Suprapubic skin (tissue), 4 donors: Measurements from ENCODE around the gene ETS2. TPM values are rescaled to one million over a fixed set of nuclear protein-coding genes. Genes with fewer than 3 reads are reported as not detected.

Experiments used
- DNase-seq, 2 donors: peaks; one replicate each; pipeline ENCODE4 v3.0.0-alpha.2; 2019; ENCODE audit warnings: low spot score in 2 of 2
- H3K27ac ChIP-seq: fragments of 200-600 bp; sonication (generic); one replicate; pipeline ENCODE4 v1.5.1; 2019
- H3K27me3 ChIP-seq: fragments of 200-600 bp; sonication (generic); one replicate; pipeline ENCODE4 v1.5.1; 2019
- H3K36me3 ChIP-seq: fragments of 200-600 bp; sonication (generic); one replicate; pipeline ENCODE4 v1.5.1; 2019
- H3K4me1 ChIP-seq: fragments of 200-600 bp; sonication (generic); one replicate; pipeline ENCODE4 v1.5.1; 2019
- H3K4me3 ChIP-seq: fragments of 200-600 bp; sonication (generic); one replicate; pipeline ENCODE4 v1.5.1; 2019; ENCODE audit warnings: mild to moderate bottlenecking
- H3K9me3 ChIP-seq: fragments of 200-600 bp; sonication (generic); one replicate; pipeline ENCODE4 v1.5.1; 2019
- EP300 ChIP-seq: sonication (generic); formaldehyde crosslinking; IDR thresholded peaks from one replicate; pipeline ENCODE4 v1.6.1; 2017; ENCODE audit warnings: antibody characterized with exemption
- POLR2A ChIP-seq, 2 donors: fragments of 450-650 bp; IDR thresholded peaks; one replicate each; pipeline ENCODE4 v1.6.1; 2017; ENCODE audit warnings: antibody characterized with exemption in 2 of 2, mild to moderate bottlenecking in 2 of 2, moderate library complexity in 2 of 2
- POLR2AphosphoS5 ChIP-seq, 3 donors: sonication (generic); formaldehyde crosslinking; IDR thresholded peaks; one replicate each; pipeline ENCODE4 v1.6.1; 2017; ENCODE audit warnings: antibody characterized with exemption in 3 of 3
- WGBS: methylation state at CpG from one replicate; pipeline ENCODE4 v1.1.5; 2018; 5-methylcytosine and 5-hydroxymethylcytosine counted together
- total RNA-seq, 4 donors: library from RNA; depleted of rRNA; stranded (reverse); fragments of >200 nt; gene quantifications; one replicate each; pipeline ENCODE4 v1.1.0, GENCODE V29; 2016
- TF ChIP-seq, protein P1 (sequence below), 2 donors: fragments of 200-600 bp in 1 of 2; fragments of 450-650 bp in 1 of 2; sonication (generic) in 1 of 2; IDR thresholded peaks; one replicate each; pipeline ENCODE4 v1.5.1; 2016 to 2019; ENCODE audit warnings: antibody characterized with exemption in 2 of 2, mild to moderate bottlenecking in 1 of 2, moderate library complexity in 1 of 2

The ETS2 gene
- total RNA-seq, 4 donors from 2014 or later: 198 to 510 (median 416) TPM

DNA sequence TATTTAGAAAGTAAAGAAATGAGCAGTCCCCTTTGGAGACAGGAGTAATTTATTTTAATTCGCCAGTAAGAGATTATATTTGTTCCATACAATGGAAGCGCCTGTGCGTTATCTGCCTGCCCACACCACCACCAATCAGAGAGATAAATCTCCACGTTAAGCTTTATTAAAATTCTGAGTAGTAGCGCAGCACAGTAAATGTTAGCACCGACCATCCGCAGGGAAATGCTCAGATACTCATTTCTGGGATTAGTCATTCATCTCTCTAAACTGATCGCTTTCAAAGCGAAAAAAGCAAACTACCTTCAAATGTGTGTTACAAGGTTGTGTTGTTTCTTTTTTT lies 1.2 kb downstream of the ETS2 start:
- H3K4me1 ChIP-seq: peaks cover 43% of the 10 kb centered on the region
- H3K9me3 ChIP-seq: no peaks in the 10 kb centered on the region
- peak overlapping the region; percentile 82 for H3K4me3 ChIP-seq
- DNase-seq: no peak
- 6% methylated on average over 9 of the region's 9 CpGs for WGBS
- H3K27me3 ChIP-seq: no peaks in the 10 kb centered on the region
- TF ChIP-seq POLR2AphosphoS5 (IDR thresholded peaks at IDR 0.05) (no peak), POLR2A (IDR thresholded peaks at IDR 0.05) (no peak), EP300 (no peak)
- peak overlapping the region; percentile 93 for H3K27ac ChIP-seq
- peaks cover 6% of the 10 kb centered on the region for H3K36me3 ChIP-seq

DNA sequence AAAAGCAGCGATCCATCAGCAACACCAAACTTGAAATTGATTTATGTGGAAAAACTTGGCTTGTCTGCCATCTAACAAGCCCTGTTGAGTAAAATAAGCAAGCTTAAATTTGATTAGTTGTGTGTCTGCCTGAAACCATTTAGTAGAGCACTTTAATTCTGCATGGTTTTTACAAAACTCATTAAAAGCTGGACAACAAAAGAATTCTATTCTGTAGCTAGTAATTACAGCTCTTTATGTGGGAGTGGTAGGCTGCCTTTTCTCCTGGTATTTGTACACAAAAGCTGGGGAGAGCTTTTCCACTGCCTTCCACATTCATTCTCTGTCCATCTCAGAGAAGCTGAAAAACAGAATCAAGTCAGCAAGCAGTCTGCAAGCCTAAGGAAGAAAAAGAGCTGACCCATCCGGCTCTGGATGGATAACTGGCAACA lies 1.7 kb downstream of the ETS2 start:
- H3K4me1 ChIP-seq: peaks cover 48% of the 10 kb centered on the region

DNA sequence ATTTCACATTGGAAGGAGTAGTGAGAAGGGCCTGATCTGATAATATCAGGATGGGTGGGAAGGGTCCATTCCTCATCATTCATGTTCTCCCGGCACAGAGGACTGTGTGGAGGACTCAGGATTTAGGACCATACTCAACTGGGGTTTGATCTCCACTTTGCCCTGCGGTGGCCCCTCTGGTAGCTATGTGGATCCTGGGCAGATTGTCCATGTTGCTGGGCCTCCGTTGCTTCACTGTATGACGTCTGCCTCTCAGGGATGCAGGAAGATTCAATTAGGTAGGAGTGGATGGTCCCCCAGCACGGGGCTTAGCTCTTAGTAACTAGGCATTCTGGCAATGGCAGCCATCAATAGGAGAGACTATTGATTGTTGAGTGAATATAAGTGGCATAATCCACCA lies 2.3 kb downstream of the ETS2 start:
- DNase-seq: no peak
- H3K27me3 ChIP-seq: no peaks in the 10 kb centered on the region
- H3K36me3 ChIP-seq: peaks cover 17% of the 10 kb centered on the region
- peak overlapping the region; percentile 82 for H3K4me3 ChIP-seq
- no peaks in the 10 kb centered on the region for H3K9me3 ChIP-seq
- TF ChIP-seq POLR2AphosphoS5 (IDR thresholded peaks at IDR 0.05): no peak
- TF ChIP-seq, protein P1, sequence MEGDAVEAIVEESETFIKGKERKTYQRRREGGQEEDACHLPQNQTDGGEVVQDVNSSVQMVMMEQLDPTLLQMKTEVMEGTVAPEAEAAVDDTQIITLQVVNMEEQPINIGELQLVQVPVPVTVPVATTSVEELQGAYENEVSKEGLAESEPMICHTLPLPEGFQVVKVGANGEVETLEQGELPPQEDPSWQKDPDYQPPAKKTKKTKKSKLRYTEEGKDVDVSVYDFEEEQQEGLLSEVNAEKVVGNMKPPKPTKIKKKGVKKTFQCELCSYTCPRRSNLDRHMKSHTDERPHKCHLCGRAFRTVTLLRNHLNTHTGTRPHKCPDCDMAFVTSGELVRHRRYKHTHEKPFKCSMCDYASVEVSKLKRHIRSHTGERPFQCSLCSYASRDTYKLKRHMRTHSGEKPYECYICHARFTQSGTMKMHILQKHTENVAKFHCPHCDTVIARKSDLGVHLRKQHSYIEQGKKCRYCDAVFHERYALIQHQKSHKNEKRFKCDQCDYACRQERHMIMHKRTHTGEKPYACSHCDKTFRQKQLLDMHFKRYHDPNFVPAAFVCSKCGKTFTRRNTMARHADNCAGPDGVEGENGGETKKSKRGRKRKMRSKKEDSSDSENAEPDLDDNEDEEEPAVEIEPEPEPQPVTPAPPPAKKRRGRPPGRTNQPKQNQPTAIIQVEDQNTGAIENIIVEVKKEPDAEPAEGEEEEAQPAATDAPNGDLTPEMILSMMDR (IDR thresholded peaks at IDR 0.05): no peak
- no peak for TF ChIP-seq POLR2A (IDR thresholded peaks at IDR 0.05)
- TF ChIP-seq EP300: no peak
- 59% methylated on average over 3 of the region's 5 CpGs for WGBS
- H3K27ac ChIP-seq: peak overlapping the region; percentile 93
- peaks cover 53% of the 10 kb centered on the region for H3K4me1 ChIP-seq

More for the DNA sequence above, 1.7 kb downstream of the ETS2 start:
- Histone ChIP-seq H3K36me3 (peaks cover 11% of the 10 kb centered on the region), H3K9me3 (no peaks in the 10 kb centered on the region), H3K27me3 (no peaks in the 10 kb centered on the region), H3K4me3 (peak overlapping the region; percentile 82), H3K27ac (peak overlapping the region; percentile 93)
- TF ChIP-seq, protein P1 (IDR thresholded peaks at IDR 0.05): no peak
- WGBS: 12% methylated on average over 2 of the region's 2 CpGs
- no peak for DNase-seq

DNA sequence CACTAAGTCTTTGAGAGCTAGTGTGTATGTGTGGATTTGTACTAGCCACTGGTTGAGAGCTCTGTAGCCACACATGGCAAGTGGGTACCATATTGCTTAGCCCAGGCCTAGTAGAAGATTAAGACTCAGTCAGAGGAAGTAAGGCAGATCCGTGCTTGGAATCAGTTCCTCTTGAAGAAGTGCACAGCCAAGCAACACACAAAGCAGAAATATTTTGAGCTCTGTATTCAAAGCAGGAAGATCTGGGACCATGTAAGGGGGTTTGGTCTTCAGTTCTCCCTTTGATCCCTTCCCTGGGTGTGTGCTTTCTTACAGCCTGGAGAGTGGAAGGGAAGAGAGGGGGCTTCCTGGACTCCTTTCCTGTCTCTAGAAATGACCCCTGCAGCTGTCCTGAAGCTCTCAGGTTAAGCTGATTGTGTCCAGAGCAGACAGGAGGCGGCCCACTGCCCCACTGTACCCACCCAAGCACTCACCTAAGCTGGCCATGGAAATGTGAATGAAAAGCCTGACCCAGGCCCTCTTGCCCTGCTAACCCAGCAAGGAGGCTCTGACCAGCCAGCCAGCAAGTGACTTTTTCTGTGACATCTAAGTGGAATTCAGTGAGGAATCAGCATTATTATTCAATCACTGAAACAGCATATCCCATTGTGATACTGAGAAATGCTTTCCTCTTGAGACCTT lies 3.6 kb downstream of the ETS2 start:
- H3K27me3 ChIP-seq: no peaks in the 10 kb centered on the region
- peak overlapping the region; percentile 93 for H3K27ac ChIP-seq
- TF ChIP-seq POLR2A (IDR thresholded peaks at IDR 0.05) (no peak), POLR2AphosphoS5 (IDR thresholded peaks at IDR 0.05) (no peak), EP300 (no peak)
- TF ChIP-seq, protein P1 (IDR thresholded peaks at IDR 0.05): no peak
- H3K4me3 ChIP-seq: peak overlapping the region; percentile 82
- peaks cover 54% of the 10 kb centered on the region for H3K4me1 ChIP-seq
- no peak for DNase-seq
- H3K36me3 ChIP-seq: peaks cover 30% of the 10 kb centered on the region
- no peaks in the 10 kb centered on the region for H3K9me3 ChIP-seq
- 70% methylated on average over 2 of the region's 2 CpGs for WGBS

DNA sequence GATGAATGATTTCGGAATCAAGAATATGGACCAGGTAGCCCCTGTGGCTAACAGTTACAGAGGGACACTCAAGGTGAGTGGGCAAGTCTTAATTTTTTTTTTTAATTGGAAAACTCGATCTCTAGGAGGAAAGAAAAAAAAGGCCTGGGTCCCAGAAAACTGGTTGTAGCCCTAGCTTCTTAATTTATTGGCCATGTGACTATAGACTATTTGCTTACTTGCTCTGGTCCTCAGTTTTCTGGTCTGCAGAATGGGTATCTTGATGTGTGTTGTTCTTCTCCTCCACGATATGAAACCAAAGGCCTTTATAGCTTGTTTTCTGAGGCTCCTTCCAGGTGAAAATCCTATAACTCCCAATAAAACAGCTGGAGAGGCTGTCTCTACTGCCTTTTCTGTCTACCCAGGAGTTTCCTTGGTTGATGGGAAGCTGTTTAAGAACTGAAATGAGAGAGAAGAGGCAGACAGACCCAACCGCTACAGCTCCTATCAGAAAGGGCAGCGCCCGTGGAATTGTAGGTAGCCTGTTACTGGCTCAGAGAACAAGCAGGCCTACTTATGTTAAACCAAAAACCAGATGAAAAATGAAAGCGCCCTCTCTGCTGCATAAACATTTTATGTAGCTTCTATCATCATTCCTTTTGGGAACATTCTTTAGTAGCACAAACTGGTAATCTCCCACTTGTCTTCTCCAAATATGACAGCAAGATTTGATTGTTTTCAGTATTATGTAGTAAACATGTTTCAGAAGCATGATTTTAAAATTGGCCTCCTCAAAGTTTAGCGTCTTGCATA lies 4.5 kb downstream of the ETS2 start:
- peaks cover 45% of the 10 kb centered on the region for H3K4me1 ChIP-seq
- peak overlapping the region; percentile 82 for H3K4me3 ChIP-seq
- WGBS: 70% methylated on average over 8 of the region's 8 CpGs

More for the DNA sequence above, 4.5 kb downstream of the ETS2 start:
- Histone ChIP-seq H3K27ac (peak overlapping the region; percentile 93), H3K36me3 (peaks cover 39% of the 10 kb centered on the region), H3K9me3 (no peaks in the 10 kb centered on the region), H3K27me3 (no peaks in the 10 kb centered on the region)
- no peak for DNase-seq
- TF ChIP-seq, protein P1 (IDR thresholded peaks at IDR 0.05): no peak
- no peak for TF ChIP-seq EP300
- no peak for TF ChIP-seq POLR2A (IDR thresholded peaks at IDR 0.05)
- no peak for TF ChIP-seq POLR2AphosphoS5 (IDR thresholded peaks at IDR 0.05)
